Upper lobe of left lung (tissue), 4 donors: ENCODE data around the gene TEX19.

Source experiments
- CTCF ChIP-seq, 6 experiments: fragments of 450-650 bp in 4 of 6; fragments of 200-600 bp in 2 of 6; sonication (generic) in 2 of 6; IDR thresholded peaks; one replicate each; pipeline ENCODE4 v1.5.1; 2016 to 2019; ENCODE audit warnings: antibody characterized with exemption in 6 of 6
- EP300 ChIP-seq, 4 donors: sonication (generic); formaldehyde crosslinking; IDR thresholded peaks; one replicate each; pipeline ENCODE4 v1.5.1; 2017; ENCODE audit warnings: antibody characterized with exemption in 4 of 4, control low read depth in 2 of 4
- POLR2A ChIP-seq, 4 donors: fragments of 450-650 bp; IDR thresholded peaks; one replicate each; pipeline ENCODE4 v1.5.1; 2016 to 2017; ENCODE audit warnings: antibody characterized with exemption in 4 of 4, mild to moderate bottlenecking in 2 of 4

- TF ChIP-seq CTCF (IDR thresholded peaks at IDR 0.05) = no peak
- no peak for TF ChIP-seq EP300 (IDR thresholded peaks at IDR 0.05)
- no peak for TF ChIP-seq POLR2A (IDR thresholded peaks at IDR 0.05)
Measured at GRCh38 chr17:82320140-82320840, 38.8 kb upstream of the TEX19 start.
